Head of caudate nucleus (tissue), 42 donors: ENCODE results near the gene MYT1.
"Not testable (repeated sequence)": the region's sequence is repeated elsewhere in the genome, so short reads cannot be mapped to it uniquely, and the experiment has no call there.

Experiments
- DNase-seq, 42 donors: peaks; one replicate each; pipeline versions ENCODE4 v3.0.0 to v3.0.0-alpha.2; 2020 to 2021; ENCODE audit warnings: mixed read lengths in 7 of 42
- intact Hi-C: fragments of 100-400 bp; cut with DNase I; formaldehyde crosslinking; loops from one replicate; pipeline ENCODE4 v1.15.0; 2022

Gene MYT1

DNA sequence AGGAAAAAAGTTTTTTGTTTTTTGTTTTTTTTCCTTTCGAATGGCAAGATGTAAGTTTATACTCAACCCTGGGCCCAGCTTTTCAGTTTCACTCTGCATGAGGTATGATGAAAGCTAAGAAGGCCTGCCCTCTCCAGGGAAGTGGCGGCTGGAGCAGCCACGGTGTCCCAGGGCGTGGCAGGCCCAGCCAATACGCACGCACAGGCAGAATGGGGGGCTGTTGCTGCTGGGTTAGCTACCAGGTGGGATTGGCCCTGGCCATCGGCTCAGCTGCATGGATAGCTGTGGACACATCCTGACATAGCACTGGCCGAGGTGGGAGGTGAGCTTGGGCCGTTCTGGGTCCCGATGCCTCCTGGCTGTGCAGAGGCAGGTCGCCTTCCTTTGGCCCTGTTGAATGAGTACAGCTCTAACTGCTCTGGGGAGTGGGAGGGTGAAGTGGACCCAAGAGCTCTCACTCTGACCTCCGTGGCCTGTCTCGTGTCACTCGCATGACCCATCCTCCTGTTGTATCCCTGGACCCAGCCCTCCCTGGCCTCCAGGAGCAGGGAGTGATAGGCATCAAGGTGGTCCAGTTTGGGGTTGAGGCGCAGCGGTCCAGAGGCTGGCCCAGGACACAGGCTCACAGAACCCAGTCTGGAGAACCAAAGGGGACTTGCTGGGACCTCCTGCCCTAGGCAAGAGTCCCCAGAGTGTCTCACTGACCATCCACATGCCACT lies 18.1 kb downstream of the MYT1 start:
- no peak for DNase-seq
- intact Hi-C loops: no loop called here

DNA sequence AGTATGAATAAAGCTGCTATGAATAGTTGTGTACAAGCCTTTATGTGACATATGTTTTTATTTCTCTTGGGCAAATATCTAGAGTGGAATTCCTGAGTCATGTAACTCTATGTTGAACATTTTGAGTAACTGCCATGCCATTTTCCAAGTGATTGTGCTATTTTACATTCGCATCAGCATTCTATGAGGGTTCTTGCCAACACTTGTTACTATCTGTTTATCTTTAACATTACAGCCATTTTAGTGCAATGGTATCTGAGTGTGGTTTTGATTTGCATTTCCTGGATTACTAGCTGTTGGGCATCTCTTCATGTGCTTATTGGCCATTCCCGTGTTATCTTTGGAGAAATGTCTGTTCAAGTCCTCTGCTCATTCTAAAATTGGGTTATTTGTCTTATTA lies 19.1 kb downstream of the MYT1 start:
- intact Hi-C loops: no loop called here
- no peak for DNase-seq

DNA sequence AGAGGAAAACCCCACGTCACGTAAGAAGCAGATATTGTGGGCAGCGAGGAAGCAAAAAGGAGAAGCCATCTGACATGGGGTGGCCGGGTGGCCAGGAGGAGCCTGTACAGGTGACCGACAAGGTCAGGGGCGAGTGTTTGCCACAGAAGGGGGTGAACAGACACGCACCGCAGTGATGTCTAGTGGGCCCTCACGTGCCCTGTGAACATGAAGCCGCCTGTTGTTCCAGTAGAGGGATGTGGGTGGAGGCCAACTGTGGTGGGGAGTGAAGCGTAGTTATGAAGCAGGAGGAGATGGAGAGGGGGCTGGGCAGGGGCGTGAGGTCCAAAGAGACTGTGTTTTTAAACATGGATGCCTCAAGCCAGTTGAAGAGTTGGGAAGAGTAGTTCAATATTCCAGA lies 20.5 kb downstream of the MYT1 start:
- intact Hi-C loops: no loop called here
- DNase-seq: no peak

DNA sequence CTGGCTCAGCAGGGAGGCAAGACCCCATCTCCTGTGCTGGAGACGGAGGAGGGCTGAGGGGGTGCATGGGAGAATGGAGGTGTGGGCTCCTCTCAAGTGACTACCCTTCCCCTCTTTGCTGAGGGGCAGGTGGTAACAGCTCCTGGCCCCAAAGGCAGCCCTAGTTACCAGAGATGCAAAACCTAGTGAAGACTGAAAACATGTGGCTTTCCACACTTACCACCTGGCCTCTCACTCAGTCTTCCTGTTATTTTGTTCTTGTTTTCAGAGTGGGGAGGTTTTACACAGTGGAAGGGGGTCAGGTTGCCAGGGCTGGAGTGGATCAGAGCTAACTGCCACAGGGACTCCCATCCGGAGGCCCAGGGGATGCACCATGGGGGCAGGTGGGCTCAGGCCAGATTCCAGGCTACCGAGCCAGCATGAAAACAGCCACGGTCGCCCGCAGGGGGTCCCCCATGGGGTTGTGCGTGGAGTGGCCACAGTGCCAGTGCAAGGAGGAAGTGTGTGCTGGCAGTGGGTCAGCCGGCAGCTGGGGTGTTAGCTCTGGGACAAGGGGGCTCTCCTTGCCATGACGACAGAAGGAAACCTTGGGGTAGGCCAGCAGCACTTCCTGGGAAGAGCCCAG lies 21.1 kb downstream of the MYT1 start:
- DNase-seq: no peak
- intact Hi-C loops: no loop called here

DNA sequence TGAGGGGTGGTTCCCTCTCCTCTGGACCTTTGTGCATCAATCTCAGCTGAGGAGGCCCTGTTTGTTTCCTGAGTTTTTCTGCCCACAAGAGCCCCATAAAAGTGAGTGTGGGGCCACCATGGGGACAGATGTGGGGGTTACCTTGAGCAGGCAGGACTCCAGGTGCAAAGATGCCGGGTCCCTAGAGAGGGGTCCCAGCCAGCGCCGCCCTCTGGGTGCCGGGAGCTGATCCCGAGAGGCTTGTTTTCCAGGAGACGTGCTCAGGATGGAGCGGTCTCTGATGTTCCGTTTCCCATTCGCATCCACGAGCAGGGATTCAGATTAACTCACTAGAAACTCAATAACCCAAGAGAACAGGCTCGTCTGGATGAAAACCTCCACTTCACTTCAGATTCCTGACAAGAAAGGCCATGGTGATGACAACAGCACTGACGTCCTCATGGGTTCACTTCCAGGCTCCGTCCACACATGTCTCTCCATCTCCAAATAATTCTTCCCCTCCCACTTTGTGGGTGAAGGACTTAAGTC lies 21.9 kb downstream of the MYT1 start:
- DNase-seq: no peak
- intact Hi-C loops: no loop called here

DNA sequence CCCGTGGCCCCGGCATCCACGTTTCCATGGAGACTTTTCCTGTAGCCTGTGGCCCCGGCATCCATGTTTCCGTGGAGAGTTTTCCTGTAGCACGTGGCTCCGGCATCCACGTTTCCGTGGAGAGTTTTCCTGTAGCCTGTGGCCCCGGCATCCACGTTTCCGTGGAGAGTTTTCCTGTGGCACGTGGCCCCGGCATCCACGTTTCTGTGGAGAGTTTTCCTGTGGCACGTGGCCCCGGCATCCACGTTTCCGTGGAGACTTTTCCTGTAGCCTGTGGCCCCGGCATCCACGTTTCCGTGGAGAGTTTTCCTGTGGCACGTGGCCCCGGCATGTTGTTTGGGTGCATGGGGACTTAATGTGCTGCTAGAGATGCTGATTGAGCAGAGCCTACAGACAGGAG lies 23.0 kb downstream of the MYT1 start:
- DNase-seq, intact Hi-C loops: not testable (repeated sequence)

DNA sequence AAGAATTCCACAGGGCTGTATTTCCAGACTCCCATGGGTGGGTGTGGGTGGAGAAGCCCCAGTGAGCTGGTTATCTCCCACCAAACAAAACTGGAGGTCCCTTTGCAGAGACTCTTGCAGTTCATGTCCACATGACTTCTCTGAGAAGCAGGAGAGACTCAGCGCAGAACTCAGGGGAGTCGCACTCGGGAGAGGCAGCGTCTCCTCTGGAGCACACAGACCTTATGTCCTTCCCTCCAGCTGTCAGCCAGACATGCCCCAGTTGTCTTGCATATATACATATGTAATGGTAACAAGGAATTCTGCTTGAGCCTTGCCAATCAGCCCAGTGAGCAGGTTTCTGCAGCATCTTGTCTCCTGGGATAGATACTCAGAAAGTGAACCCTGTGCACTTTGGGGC lies 23.8 kb downstream of the MYT1 start:
- intact Hi-C loops: no loop called here
- DNase-seq: no peak

- peak in 3 of 42 donors; percentile 10 to 59 (median 56) for DNase-seq
- intact Hi-C loops: no loop called here
These were observed 24.7 kb downstream of the MYT1 start for GRCh38 chr20:64188682-64189529.

DNA sequence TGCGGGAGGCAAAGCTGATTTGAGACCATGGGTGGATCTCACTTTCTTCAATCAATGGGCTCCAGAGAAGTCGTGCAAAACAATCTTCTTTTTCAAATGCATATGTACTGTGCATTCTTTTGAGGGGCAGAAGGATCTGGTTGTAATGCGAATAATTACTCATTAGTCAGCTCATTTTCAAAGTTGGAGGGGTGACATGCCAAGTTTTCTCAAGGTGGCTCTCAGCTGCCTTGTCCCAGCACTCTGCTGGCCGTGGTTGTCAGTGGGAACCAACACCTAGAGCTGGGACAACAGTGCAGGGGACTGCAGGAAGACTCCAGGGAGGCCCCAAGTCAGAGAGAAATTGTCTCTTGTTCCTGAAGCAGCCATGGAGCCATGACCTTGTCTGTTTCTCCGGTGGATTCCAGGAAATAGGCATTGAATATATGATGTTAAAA lies 25.3 kb downstream of the MYT1 start:
- intact Hi-C loops: no loop called here

DNA sequence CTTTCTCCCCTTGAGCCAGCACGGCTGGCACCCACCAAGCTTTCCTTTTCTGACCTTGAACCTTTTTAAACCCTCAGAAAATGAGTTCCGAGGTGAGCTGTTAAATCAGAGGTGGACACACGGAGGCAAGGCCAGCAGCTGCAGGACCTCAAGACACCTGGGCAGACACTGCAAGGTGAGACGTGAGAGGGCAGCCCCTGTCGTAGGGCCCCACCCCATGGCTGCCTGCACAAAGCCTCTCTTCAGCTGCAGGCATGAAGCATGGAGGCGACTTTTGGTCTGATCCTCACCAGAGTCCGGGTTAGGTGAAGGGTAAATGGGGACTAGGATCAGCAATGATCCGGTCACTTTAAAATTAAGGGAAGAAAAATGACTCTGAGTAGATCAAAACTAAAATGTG lies 25.7 kb downstream of the MYT1 start:
- intact Hi-C loops: no loop called here
- DNase-seq: no peak

More for the DNA sequence above, 25.3 kb downstream of the MYT1 start:
- DNase-seq: no peak

DNA sequence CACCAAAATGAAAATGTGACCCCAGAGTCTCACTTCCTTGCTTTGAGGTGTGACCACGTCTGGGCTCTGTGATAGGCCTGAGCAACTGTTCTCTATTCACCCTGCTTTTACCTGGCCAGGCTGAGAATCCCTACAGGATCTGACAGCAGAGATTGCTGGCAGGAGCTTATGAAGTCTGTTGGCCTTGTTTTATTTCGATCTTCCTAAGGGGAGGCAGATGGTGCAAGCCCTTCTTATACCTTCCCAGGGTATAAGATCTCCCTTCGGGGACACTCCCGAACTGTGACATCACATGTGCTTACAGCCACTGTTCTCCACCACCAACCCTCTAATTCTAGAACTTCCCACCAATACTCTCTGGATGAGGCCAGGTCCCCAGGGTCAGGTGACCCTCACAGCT lies 26.8 kb downstream of the MYT1 start:
- no peak for DNase-seq
- intact Hi-C loops: no loop called here

DNA sequence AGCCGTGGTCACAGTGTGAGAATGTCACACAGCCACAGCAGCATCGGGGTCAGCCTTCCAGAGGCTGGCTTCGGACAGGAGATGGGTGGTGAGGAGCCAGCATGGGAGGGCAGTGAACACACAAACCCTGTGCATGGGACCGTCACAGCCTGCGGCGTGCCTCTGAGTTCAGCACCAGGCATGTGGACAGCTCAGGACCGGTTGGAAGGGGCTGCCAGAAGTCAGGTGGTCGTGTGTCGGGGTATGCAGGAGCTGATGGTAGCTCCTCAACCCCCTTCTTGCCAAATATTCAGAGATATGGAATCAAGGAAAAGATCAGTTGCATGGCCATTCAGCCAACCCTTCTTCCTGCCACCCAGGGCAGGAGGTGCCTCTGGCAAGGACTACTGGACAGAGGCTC lies 28.2 kb downstream of the MYT1 start:
- intact Hi-C loops: no loop called here
- DNase-seq: no peak

DNA sequence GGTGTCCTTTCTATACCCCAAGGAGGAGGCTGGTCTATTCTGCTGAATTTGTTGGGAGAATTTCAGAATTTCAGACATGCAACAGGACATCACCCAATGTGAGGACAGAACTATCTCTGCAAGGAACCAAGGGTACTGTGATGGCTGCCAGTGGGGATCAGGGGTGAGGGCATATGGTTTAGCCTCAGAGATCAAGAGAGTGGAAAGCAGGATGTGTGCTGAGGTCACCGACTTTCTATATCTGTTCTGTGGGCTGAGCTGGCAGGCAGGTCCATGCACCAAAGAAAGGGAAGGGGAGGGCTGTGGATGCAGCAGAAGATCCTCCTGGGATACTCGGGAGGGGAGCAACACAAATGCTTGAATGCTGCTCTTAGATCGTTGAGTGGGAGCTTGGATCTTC lies 28.8 kb downstream of the MYT1 start:
- intact Hi-C loops: no loop called here
- DNase-seq: no peak

- intact Hi-C loops: no loop called here
- DNase-seq: no peak
These were observed 30.0 kb downstream of the MYT1 start for GRCh38 chr20:64194269-64194668.

GRCh38 chr20:64196309-64196708 lies 32.1 kb downstream of the MYT1 start:
- intact Hi-C loops: no loop called here

GRCh38 chr20:64196847-64197306 lies 32.6 kb downstream of the MYT1 start:
- DNase-seq: peak in 5 of 42 donors; percentile 17 to 51 (median 31)
- intact Hi-C loops: no loop called here

More at GRCh38 chr20:64196309-64196708, 32.1 kb downstream of the MYT1 start:
- DNase-seq: no peak

GRCh38 chr20:64198347-64198746 lies 34.1 kb downstream of the MYT1 start:
- intact Hi-C loops: no loop called here
- DNase-seq: no peak

GRCh38 chr20:64199395-64199794 lies 35.1 kb downstream of the MYT1 start:
- no peak for DNase-seq
- intact Hi-C loops: no loop called here

GRCh38 chr20:64200740-64201139 lies 36.5 kb downstream of the MYT1 start:
- intact Hi-C loops: no loop called here
- DNase-seq: no peak

GRCh38 chr20:64201653-64202052 lies 37.4 kb downstream of the MYT1 start:
- no peak for DNase-seq
- intact Hi-C loops: no loop called here
